GM18520 (cell line): ENCODE measurements around the gene MGAT4A.

Experiments used
- ATAC-seq: cut with Tn5 transposase; IDR thresholded peaks from one replicate; pipeline ENCODE4 v1.9.1; 2021; ENCODE audit not compliant: unreplicated experiment

The MGAT4A gene

DNA sequence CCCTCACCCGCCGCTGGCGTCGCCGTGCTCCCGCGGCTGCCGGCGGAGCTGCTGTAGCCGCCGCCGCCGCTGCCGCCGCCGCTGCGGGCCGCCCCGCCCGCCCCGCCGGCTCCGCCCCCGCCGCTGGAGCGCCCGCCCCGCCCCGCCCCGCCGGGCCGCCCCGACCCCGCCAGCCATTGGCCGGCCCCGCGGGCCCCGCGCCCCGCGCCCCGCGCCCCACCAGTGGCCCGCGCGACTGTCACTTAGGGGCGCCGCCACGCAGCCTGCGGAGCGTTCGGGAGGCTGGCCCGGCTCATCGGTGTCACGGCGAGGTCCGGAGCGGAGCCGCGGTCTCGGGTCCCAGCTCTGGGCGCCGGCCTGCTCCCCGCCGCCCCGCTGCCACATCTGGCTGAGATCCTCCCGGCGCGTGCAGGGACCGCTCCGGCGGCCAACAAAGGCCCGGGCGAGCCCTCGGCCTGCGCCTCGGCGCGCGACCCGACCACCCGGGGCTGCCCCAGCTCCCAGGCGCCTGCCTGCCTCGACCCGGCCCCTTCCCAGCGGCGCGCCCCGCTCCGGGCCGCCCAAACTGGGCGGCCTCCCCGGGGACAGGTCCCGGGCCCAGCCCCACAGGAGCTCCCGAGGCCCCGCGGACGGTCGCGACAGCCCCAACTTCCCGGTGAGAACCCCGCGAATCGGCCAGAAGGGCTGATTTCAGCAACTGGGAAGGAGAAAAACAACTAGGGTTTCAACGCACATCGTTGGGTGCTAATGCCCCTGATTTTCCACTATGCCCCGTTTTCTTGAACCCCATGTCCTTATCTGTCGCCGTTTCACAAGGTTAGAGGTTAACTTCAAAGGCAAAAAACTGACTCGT is at the start of gene MGAT4A:
Gene MGAT4A, minus strand, starts transcription at position 92 of the 853 bp plus-strand sequence. CDS start 4,800 bp downstream, outside the sequence.
- ATAC-seq, result peak; percentile 76

DNA sequence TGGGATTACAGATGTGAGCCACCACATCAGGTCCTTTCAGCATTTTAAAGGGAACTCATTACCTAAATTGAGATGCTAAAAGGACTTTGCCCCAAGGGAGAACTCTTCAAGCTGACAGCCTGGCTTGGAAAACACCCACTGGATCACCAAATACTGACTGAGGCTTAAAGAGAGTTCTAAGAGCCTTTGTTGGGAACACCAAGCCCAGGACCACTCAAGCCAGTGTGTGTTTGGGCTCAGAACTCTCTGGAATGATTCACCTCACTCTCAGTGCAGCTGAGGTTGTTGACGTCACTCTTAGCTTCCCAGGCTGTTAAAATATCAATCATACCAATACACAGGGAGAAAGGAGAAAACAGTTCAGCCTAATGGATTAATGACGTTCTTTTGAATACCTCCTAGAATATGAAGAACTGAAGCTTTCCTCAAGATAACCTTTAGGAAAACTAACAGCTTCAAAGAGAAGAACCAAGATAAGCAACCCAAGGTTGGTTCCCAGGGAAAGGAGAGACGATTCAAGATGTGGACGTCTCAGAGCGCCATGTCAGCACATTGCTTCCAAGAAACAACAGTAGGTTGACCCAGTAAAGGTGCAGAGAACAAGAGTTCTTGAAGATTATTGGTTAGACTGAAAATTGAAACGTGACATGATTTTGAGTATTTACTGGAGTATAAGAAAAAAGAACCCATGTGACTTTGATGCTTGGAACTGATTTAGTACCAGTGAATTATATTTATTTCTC is 48.0 kb upstream of the MGAT4A start:
- no peak for ATAC-seq

DNA sequence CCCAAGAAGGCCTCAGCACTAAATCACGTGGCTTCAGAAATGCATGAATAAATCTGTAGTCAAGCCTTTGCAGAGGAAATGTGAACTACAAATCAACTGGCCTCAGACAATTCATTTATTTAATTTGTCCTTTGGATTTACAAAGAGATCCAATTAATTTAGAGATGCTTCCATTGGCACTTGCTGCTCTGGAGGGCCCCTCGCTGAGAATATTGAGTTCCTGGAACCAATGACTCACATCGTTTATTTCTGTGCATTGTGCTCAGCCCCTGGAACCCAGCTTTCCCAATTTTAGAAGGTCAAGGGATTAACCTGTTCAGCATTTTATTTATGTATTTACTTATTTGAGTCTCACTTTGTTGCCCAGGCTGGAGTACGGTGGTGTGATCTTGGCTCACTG is 47.2 kb upstream of the MGAT4A start:
- ATAC-seq, result no peak

DNA sequence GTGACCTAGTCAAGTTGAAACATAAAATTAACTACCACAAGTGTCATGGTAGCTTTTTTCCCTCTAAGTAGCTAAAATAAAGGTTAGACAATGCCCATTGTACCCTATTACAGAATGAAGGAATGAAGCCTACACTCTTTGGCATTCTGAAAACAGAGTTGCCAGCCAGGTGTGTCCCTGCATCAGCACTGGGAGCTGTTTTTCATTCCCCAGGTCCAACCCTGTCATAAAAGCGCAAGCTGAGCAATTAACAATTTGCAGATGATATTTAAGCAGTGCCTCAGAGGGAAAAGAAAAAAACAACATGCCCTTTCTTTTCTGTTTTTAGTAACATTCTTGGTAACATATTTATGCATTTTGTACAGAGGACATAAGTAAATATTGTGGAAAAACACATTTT is 46.8 kb upstream of the MGAT4A start:
- ATAC-seq, result no peak

DNA sequence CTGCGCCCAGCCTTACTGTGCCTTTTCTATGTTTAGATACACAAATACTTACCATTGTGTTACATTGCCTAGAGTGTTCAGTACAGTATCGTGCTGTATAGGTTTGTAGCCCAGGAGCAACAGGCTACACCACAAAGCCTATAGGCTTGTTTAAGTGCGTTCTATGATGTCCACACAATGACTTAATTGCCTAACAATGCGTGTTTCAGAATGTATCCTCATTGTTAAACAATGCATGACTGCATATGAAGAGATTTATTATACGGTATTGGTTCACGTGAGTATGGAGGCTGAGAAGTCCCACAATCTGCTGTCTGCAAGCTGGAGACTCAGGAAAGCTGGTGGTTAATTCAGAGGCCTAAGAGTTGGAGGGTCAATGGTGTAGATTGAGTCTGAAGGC is 46.1 kb upstream of the MGAT4A start:
- no peak for ATAC-seq

DNA sequence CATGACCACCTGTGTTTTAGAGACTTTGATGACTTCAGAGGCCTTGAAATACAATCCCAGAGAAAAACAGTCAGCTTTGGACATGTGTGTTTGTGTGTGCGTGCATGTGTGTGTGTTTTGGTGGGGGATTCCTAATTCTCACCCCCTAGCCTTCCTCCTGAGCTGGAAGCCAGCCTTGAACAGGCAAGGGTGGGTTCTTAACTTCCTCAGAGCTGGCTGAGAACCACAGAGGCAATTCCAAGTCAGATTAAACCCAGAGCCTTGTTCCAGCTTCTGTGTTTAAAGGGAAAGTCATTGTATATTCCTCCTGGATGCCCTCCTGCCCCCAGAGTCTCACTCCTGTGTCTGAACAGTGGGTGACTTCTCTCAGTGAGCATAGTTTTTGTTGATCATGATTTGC is 45.2 kb upstream of the MGAT4A start:
- ATAC-seq, result no peak

DNA sequence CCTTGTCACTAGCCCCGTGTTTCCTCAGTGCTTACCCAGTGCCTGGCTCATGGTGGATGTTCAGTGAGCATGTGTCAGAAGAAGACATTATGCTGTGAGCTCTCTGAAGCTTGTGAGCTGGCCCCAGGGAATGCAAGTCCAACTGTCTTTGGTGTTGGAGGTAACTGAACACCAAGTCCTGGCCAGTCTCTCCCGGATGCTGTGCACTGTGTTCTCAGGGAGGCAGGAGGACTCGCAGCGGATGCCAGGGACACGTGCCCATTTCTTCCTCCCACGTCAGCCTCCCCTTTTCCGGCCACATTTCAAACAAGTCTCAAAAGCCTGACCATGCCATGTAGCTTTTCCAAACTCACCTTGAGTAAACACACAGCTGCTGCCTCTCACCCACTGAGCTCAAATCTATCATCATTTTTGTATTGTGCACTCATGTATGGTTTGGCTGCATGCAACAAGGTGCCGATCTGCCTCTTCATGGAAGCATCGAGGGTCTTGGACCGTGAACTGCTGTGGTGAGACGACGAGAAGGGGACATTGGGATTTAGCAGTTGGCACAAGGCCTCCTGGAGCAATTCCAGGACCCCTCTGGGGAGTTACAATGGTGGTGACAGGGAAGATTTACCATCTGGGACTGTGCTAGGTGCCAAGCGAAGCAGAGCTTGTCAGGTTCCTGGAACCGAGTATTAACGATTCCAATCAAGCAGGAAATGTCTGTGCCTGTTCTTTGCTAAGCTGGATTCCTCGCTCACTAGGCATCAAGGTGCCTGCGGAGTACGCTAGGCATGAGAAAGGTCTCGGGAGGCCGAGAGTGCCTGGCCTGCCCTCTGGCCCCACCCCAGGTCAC is 44.4 kb upstream of the MGAT4A start:
- no peak for ATAC-seq

DNA sequence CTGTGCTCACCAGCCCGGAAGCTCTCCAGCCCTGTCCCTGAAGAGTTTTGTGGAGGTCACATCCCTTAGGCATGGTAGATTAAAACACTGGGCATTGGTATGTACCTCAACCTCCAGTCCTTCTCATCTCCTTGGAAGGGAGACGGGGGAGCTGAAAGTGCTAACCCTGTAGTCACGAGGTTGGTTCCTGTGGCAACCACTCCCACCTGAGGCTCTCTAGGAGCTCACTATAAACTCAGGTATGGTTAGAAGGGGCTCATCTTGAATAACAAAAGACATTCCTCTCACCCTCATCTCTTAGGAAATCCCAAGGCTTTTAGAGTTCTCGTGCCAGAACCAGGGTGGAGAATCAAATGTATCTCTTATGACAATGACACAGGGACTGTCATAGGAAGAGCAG is 43.0 kb upstream of the MGAT4A start:
- ATAC-seq, result no peak

DNA sequence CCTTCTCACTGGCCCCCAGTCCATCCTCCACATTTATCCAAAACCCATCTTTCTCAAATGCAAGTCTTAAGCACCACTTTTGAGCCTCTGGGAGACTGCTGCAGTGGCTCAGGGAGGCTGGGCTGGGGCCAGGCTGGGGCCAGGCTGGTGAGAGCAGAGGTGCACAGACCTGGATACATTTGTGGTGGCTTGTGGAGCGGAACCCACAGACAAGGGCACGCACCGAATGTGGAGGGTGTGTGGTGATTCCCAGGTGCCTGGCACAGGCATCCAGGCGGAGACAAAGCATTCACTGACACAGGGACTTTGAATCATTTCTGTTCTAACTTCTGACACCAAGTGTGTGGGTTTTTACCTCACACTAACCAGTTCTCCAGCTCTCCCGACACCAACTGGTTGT is 42.2 kb upstream of the MGAT4A start:
- ATAC-seq, result no peak

DNA sequence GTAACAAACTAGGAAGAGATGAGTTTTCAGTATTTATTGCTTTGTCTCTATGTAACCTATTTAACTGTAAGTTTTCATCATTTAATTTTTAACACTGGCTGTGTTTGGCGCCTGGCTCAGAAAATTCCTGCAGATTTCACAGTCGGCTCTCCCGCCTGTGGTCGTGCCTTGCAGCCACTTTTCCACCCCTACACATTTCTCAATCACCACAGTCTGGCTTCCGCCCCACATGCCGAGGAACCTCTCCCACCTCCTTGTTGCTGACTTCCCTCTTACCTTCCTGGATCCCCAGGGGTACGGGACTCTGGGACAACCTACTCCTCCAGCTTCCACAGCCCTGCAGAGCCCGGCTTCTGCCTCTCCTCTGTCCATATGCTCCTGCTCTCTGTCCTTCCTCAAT is 41.6 kb upstream of the MGAT4A start:
- ATAC-seq, result no peak

DNA sequence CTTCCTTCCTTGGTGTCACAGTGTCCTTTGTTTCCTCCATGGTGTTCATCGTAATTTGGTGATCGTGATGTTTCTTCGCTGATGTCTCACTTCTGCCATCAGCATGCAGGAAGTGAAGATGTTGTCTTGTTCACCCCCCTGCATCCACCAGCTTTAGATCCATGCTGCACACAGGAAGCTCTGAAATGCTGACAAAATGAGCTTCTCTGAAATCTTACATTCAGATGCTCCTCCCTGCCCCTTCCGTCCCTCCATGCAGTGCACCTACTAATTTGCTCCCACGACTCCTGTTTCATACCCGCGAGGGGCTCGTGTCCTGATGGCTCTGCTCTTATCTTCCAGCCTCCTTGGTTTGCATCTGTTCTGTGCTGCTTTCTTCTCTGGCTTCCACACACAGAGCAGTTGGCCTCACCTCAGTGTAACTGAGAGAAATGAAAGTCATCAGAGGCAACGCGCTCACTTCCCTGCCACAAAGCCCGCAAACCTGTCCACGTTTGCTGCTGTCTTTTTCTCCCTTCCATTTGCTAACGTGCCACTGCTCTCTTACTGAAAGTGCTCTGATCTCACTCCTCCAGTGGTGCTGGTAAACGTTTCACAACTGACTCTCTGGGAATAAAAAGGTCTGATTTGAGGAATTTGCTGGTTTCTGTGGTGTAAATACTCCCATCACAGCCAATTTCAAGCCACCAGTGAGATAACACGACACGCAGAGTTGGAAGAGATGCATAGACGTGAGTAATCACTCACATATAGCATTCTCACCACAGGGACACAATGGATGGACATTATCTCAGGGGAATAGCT is 41.0 kb upstream of the MGAT4A start:
- ATAC-seq, result no peak

DNA sequence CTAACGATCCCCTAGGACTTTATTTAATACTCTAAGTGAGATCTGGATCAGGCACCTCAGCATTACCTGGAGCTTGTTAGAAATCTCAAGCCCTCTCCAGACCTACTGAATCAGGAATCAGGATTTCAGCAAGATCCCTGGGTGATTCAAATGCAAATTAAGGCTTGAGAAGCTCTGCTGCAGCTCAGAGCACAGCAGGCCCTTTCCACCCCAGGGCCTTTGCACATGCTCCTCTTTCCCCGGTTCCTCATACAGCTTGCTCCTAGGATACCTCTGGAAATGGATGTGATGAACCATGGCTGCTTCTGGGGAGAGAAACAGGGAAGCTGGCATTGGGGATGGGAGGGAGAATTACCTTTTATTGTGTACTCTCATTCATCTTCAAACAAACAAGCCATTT is 40.3 kb upstream of the MGAT4A start:
- no peak for ATAC-seq

DNA sequence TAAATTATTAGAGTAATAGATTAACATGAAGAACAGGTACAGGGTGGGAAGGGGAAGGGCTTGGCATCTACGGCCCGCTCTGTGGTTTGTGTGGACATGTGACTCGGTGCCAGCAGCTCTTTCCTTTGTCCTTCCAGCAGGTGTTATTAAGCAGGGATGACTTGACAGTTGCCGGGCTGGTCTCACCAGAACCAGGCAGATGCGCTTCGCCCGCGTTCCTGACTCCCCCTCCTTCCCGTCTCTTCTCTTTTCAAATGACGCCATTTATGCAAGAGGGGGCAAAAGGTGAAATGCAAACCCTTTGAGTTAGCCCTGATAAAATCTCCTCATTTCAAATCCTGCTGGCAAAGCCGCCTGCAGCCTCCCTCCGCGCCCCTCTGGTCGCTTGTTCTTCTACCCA is 38.9 kb upstream of the MGAT4A start:
- no peak for ATAC-seq

DNA sequence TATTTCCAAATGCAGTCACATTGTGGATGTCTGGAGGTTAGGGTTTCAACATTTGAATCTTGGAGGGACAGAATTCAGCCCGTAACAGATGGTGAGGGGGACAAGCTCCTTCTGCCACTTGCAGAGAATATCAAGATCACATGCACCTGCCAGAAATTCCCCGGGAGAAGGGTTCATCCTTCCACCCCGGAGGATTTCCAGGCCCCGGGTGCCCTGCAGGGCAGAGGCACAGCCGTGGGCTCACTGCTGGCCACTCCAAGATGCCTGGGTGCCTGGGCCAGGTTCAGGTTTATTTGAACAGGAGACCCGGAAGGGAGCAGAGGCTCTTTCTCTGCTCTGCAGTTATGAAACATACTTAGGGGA is 38.2 kb upstream of the MGAT4A start:
- no peak for ATAC-seq

DNA sequence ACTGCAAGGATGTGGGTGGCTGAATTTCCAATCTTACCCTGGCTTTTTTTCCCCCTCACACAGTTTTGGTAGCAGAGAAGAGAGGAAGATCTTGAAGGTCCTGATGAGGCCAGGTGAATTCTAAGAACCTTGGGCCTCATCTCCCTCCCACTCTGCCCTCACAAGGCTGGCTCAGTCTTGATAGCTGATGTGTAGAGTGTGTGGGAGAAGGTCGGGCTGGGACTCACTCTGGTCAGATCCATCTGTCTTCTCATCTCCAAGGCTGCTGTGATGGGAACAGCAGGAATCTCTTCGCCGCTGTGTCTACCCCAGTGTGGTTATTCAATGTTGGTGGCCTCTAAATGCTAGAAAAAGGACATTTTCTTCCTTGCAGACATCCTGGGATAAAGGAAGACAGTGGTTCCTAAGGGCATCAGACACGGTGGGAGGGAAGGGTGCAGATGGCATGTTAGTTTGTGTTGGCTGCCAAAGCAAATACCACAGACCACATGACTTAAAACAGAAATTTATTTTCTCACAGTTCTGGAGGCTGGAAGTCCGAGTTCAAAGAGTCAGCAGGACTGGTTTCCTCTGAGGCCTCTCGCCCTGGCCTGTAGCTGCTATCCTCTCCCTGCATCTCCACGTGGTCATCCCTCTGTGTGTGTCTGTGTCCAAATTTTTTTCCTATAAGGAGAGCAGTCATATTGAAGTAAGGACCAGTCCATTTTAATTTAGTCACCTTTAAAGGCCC is 37.6 kb upstream of the MGAT4A start:
- no peak for ATAC-seq

DNA sequence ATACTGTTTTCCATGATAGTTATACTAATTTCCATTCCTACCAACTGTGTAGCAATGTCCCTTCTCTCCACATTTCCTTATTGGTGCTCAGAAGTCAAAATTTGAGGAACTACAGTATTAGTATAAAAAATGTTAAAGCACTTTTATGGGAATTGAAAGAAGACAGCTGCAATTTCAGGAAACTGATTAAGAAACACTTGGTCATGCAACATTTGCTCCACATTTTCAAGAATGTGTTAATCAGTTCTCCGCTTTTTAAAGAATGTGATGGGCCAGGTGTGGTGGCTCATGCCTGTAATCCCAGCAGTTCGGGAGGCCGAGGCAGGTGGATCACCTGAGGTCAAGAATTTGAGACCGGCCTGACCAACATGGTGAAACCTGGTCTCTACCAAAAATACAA is 33.6 kb upstream of the MGAT4A start:
- ATAC-seq, result no peak

DNA sequence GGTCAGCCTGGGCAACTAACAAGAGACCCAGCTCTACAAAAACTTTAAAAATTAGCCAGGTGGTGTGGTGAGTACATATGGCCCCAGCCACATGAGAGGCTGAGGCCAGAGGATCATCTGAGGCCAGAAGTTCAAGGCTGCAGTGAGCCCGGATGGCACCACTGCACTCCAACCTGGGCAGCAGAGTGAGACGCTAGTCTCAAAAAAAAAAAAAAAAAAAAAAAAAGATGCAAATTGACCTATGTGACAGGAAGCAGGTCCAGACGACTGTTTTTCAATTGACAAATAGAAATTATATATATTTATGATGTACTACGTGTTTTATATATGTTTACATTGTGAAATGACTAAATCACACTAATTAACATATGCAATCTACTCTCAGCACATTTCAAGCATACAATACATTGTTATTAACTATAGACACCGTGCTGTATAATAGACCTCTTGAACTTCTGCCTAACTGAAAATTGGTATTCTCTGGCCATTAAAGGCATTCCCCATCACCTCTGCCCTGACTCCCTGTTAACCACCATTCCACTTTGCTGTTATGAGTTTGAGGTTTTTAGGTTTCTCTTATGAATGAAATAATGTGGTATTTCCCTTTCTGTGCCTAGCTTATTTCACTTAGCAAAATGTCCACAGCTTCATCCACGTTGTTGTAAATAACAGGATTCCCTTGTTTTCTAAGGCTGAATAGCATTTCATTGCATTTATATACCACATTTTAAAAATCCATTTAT is 32.4 kb upstream of the MGAT4A start:
- ATAC-seq, result no peak

DNA sequence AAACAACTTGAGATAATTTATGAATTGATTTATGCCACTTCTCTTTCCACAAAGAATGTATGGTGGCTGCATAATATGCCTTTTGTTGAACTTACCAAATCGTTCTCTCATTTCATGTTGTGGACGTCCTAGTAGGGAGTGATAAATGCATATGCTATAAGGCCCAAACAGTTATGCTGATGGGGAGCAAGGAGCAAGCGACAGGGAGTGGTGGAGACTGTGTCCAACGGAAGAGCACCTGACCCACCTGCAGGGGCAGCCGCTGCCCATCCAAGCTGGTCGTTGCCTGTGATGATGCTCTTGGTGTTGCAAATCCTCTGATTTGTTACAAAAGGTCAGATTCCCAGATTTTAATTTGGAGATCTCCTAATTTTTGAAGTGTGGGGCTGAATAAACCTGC is 31.0 kb upstream of the MGAT4A start:
- ATAC-seq, result no peak

DNA sequence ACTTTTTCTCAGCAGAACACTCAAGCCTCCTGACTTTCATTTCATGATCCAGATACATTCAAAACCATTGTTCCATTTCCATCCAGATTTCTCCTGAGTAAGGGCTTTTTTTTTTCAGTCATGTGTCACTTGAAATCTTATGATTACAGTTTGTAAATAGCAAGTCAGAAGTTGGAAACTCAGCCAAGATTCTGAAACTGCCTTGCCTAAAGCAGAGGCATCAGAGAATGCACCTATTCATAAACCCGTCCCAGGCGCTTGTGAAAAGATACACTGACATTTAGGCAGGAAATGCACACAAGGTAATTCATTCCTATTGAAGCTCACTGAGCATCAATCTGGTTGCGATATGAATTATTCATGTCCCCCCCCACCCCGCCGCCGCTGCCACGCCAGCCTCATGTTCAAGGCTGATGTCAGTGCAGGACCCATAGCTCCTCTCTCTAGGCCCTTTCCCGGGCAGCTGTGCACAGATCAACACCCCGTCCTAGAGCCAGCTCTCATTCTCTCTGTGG is 30.4 kb upstream of the MGAT4A start:
- ATAC-seq, result no peak
